ENCODE results near the gene DEFB129. TPM values are rescaled to one million over a fixed set of nuclear protein-coding genes. Genes with fewer than 3 reads are reported as not detected.

The DEFB129 gene
- total RNA-seq, 1 donor from 2014 or later, result not detected

Other genes with a start within 250 kb of the DEFB129 start
- gene DEFB125, start 139.6 kb upstream of the DEFB129 start, total RNA-seq, result not detected in 2 replicates
- not detected in 2 replicates for gene DEFB126, start 84.7 kb upstream of the DEFB129 start, total RNA-seq
- gene DEFB127, start 69.8 kb upstream of the DEFB129 start, total RNA-seq, result not detected in 2 replicates
- not detected in 2 replicates for gene DEFB128, start 37.5 kb upstream of the DEFB129 start, total RNA-seq
- not detected in 2 replicates for gene DEFB132, start 30.5 kb downstream of the DEFB129 start, total RNA-seq
- gene C20orf96, start 63.5 kb downstream of the DEFB129 start, total RNA-seq, result 2.3 and 3.0 TPM in 2 replicates
- 19.0 and 25.6 TPM in 2 replicates for gene ZCCHC3, start 70.3 kb downstream of the DEFB129 start, total RNA-seq
- 4.3 and 5.6 TPM in 2 replicates for gene SOX12, start 98.3 kb downstream of the DEFB129 start, total RNA-seq
- gene NRSN2, start 119.9 kb downstream of the DEFB129 start, total RNA-seq, result 15.2 and 19.0 TPM in 2 replicates
- gene TRIB3, start 153.5 kb downstream of the DEFB129 start, total RNA-seq, result 45.9 and 62.9 TPM in 2 replicates
- 74.0 and 74.6 TPM in 2 replicates for gene RBCK1, start 181.0 kb downstream of the DEFB129 start, total RNA-seq
- gene TBC1D20, start 235.3 kb downstream of the DEFB129 start, total RNA-seq, result 23.9 and 32.1 TPM in 2 replicates